Measurements from ENCODE around the gene MAD1L1. TPM values are rescaled to one million over a fixed set of nuclear protein-coding genes. Genes with fewer than 3 reads are reported as not detected.
"Not testable (repeated sequence)": the region's sequence is repeated elsewhere in the genome, so short reads cannot be mapped to it uniquely, and the experiment has no call there.

The MAD1L1 gene
- total RNA-seq, 1 experiment from 2014 or later, result 38.5 TPM

DNA sequence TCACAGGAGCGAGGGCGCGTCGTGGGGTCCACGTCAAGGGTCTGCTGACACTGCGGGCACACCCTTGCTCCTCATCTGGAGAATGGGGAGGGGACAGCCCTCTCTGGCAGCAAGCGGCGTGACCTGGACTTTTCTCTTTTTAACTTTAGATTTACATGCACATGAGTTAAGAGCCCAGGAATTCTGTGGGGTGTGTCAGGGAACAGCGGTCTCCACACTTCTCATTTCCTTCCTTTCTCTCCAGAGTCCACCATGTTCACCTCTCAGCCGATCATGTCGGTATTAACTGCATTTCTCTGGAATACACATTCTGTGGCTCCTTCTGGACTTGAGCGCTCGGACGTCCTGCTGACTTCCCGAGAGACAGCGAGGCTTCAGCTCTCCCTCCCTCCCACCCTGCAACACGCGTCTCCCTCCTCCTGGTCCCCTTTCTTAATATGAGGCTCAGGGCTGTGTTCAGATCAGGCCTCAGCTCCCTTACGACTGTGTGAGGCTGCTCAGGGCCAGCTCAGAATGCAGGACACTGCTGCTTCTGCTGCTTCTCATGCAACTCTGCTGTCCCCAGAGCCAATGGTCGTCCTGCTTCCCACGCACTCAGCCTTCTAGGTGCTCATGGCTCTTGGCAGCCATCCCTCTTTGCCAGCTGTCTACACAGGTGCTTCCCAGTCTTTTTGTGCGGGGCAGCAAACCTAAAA, 301.3 kb downstream of the MAD1L1 start (continued):
- TF ChIP-seq, protein P1, sequence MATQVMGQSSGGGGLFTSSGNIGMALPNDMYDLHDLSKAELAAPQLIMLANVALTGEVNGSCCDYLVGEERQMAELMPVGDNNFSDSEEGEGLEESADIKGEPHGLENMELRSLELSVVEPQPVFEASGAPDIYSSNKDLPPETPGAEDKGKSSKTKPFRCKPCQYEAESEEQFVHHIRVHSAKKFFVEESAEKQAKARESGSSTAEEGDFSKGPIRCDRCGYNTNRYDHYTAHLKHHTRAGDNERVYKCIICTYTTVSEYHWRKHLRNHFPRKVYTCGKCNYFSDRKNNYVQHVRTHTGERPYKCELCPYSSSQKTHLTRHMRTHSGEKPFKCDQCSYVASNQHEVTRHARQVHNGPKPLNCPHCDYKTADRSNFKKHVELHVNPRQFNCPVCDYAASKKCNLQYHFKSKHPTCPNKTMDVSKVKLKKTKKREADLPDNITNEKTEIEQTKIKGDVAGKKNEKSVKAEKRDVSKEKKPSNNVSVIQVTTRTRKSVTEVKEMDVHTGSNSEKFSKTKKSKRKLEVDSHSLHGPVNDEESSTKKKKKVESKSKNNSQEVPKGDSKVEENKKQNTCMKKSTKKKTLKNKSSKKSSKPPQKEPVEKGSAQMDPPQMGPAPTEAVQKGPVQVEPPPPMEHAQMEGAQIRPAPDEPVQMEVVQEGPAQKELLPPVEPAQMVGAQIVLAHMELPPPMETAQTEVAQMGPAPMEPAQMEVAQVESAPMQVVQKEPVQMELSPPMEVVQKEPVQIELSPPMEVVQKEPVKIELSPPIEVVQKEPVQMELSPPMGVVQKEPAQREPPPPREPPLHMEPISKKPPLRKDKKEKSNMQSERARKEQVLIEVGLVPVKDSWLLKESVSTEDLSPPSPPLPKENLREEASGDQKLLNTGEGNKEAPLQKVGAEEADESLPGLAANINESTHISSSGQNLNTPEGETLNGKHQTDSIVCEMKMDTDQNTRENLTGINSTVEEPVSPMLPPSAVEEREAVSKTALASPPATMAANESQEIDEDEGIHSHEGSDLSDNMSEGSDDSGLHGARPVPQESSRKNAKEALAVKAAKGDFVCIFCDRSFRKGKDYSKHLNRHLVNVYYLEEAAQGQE (IDR thresholded peaks at IDR 0.05; ENCODE audit: low read depth), result no peak
- TF ChIP-seq SIN3A (IDR thresholded peaks at IDR 0.05; ENCODE audit: low read depth), result no peak
- no peak for TF ChIP-seq EGR1 (IDR thresholded peaks at IDR 0.05; ENCODE audit: low read depth)
- no peak for TF ChIP-seq JUND (IDR thresholded peaks at IDR 0.05)
- no peak for TF ChIP-seq POLR2A (IDR thresholded peaks at IDR 0.05; ENCODE audit: borderline replicate concordance, extremely low read depth, insufficient read depth, insufficient read length)
- no peak for TF ChIP-seq ELF1 (IDR thresholded peaks at IDR 0.05; ENCODE audit: borderline replicate concordance, low read depth)

DNA sequence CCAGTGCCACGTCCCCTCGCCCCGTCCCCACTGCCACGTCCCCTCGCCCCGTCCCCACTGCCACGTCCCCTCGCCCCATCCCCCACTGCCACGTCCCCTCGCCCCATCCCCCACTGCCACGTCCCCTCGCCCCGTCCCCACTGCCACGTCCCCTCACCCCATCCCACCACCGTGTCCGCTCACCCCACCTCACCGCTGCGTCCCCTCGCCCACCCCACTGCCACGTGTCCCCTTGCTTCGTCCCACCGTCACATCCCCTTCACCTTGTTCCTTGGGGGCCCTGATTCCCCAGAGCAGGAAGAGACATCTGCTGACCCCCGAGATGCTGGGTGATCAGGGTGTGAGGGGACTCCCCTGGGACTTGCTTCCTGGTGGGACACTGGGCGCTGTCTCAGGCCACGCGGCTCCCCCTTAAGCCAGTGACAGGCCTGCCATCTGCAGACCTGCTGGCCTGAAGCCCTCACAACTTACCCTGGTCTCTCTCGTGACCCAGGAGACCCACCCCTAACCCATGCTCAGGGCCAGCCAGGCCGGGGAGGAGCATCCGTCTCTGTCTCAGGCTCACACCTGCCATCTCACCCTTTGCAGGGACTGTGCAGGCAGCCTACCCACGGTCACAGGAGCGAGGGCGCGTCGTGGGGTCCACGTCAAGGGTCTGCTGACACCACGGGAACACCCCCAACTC, 302.2 kb downstream of the MAD1L1 start:
- no peaks in the 10 kb centered on the region for H3K36me3 ChIP-seq (ENCODE audit: control insufficient read depth in 1 of 2, insufficient read depth in 2 of 2, low read length in 2 of 2)
- ATAC-seq, result no peak
- ChIA-PET RAD21 (ENCODE audit: low non-redundant PET in 1 of 2, low total read pairs in 2 of 2, uncharacterized antibody in 2 of 2, unreplicated experiment in 2 of 2) (no interaction called here), POLR2A (no interaction called here), CTCF (no interaction called here)
- no TSS peak for BruUV-seq (replicated peaks)
- H4K20me1 ChIP-seq (ENCODE audit: insufficient read depth), result no peaks in the 10 kb centered on the region
- no peak for DNase-seq (ENCODE audit: low read depth, low spot score)
- H3K9me3 ChIP-seq (ENCODE audit: control insufficient read depth in 1 of 2, insufficient read depth in 1 of 2, low read depth in 1 of 2, low read length in 2 of 2), result no peaks in the 10 kb centered on the region
- no peak overlapping the region for H3K4me2 ChIP-seq (ENCODE audit: low read length)
- no peak overlapping the region; the same call in 1 of the 2 replicates for H3K27ac ChIP-seq (ENCODE audit: low read depth, low read length)
- H3K79me2 ChIP-seq (ENCODE audit: insufficient read depth, low read length), result no peaks in the 10 kb centered on the region
- intact Hi-C loops (cut with micrococcal nuclease), result no loop called here
- no peaks in the 10 kb centered on the region for H3K27me3 ChIP-seq (ENCODE audit: insufficient read depth, low read length)
- H3K9me2 ChIP-seq (ENCODE audit: insufficient read depth), result no peaks in the 10 kb centered on the region
- TF ChIP-seq POLR2AphosphoS5 (IDR thresholded peaks at IDR 0.05; ENCODE audit: low read depth, low read length) (no peak), ELF1 (IDR thresholded peaks at IDR 0.05; ENCODE audit: borderline replicate concordance, low read depth) (no peak), SP1 (IDR thresholded peaks at IDR 0.05; ENCODE audit: low read depth) (no peak), SRF (IDR thresholded peaks at IDR 0.05; ENCODE audit: low read depth) (no peak), EZH2 (IDR thresholded peaks at IDR 0.05) (no peak), YY1 (IDR thresholded peaks at IDR 0.05; ENCODE audit: extremely low read depth, insufficient replicate concordance, low read depth, low read length) (no peak)
- TF ChIP-seq, protein P2, sequence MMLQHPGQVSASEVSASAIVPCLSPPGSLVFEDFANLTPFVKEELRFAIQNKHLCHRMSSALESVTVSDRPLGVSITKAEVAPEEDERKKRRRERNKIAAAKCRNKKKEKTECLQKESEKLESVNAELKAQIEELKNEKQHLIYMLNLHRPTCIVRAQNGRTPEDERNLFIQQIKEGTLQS (IDR thresholded peaks at IDR 0.05), result no peak
- H3K9ac ChIP-seq (ENCODE audit: low read length), result no peak overlapping the region
- no peak overlapping the region for H2AFZ ChIP-seq (ENCODE audit: low read depth, low read length, poor library complexity, severe bottlenecking)
- no peak overlapping the region for H3K4me3 ChIP-seq (replicated peaks in 1 of 2; ENCODE audit: low read depth in 1 of 2, low read length in 2 of 2)
- H3K4me1 ChIP-seq (ENCODE audit: control insufficient read depth in 1 of 2, insufficient read depth in 2 of 2, low read length in 2 of 2), result no peaks in the 10 kb centered on the region

DNA sequence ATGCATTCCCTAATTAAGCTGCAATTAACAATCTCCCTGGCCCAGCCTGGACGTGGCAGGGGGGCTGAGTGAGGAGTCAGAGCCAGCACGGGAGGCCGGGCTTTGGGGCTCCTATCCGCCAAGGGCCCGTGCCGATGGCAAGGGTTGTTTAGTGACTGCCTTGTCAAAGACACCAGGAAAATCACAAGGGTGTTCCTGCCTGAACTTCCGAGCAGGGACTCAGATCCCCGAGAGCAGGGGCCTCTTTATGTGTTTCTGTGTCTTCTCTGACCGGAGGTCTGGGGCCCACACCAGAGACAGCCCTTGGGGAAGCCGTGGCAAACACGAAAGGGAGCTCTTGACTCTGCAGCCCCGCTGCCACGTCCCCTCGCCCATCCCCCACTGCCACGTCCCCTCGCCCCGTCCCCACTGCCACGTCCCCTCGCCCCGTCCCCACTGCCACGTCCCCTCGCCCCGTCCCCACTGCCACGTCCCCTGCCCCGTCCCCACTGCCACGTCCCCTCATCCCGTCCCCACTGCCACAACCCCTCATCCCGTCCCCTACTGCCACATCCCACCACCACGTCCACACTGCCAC, 303.3 kb downstream of the MAD1L1 start:
- H3K4me2 ChIP-seq (ENCODE audit: low read length); H3K4me3 ChIP-seq (replicated peaks in 1 of 2; ENCODE audit: low read depth in 1 of 2, low read length in 2 of 2); H3K9me3 ChIP-seq (ENCODE audit: control insufficient read depth in 1 of 2, insufficient read depth in 1 of 2, low read depth in 1 of 2, low read length in 2 of 2); H4K20me1 ChIP-seq (ENCODE audit: insufficient read depth); H3K27me3 ChIP-seq (ENCODE audit: insufficient read depth, low read length); POLR2A ChIA-PET; DNase-seq (ENCODE audit: low read depth, low spot score); RAD21 ChIA-PET (ENCODE audit: low non-redundant PET in 1 of 2, low total read pairs in 2 of 2, uncharacterized antibody in 2 of 2, unreplicated experiment in 2 of 2); ATAC-seq; BruUV-seq (replicated peaks); H3K27ac ChIP-seq (ENCODE audit: low read depth, low read length); H3K9me2 ChIP-seq (ENCODE audit: insufficient read depth); H2AFZ ChIP-seq (ENCODE audit: low read depth, low read length, poor library complexity, severe bottlenecking); H3K9ac ChIP-seq (ENCODE audit: low read length); H3K36me3 ChIP-seq (ENCODE audit: control insufficient read depth in 1 of 2, insufficient read depth in 2 of 2, low read length in 2 of 2); H3K79me2 ChIP-seq (ENCODE audit: insufficient read depth, low read length); CTCF ChIA-PET; H3K4me1 ChIP-seq (ENCODE audit: control insufficient read depth in 1 of 2, insufficient read depth in 2 of 2, low read length in 2 of 2): not testable (repeated sequence)
- intact Hi-C loops (cut with micrococcal nuclease), result loop anchor here (5.0 kb wide), 1 partner anchor 418 kb away; no protein-coding TSS in a partner anchor
